Neural cell (in vitro differentiated cells): Measurements from ENCODE around the gene CAPN8. TPM values are rescaled to one million over a fixed set of nuclear protein-coding genes. Genes with fewer than 3 reads are reported as not detected.

ENCODE experiments used
- H2AFZ ChIP-seq: fragments of 200-600, 300-800 bp; sonication (generic), shearing (Covaris generic); 2 replicates; pipeline ENCODE4 v1.6.0; 2014; ENCODE audit warnings: low read depth, mild to moderate bottlenecking, antibody characterized with exemption, low read length, moderate library complexity
- H3F3A ChIP-seq: fragments of 200-600 bp; shearing (Covaris generic); 2 replicates; pipeline ENCODE4 v1.6.1; 2016; ENCODE audit warnings: mild to moderate bottlenecking, moderate library complexity, mixed read lengths, antibody characterized with exemption, low read length; ENCODE audit not compliant: insufficient read depth, poor library complexity, severe bottlenecking
- H3K27ac ChIP-seq: fragments of 200-600, 300-800 bp; sonication (generic), shearing (Covaris generic); 2 replicates; pipeline ENCODE4 v1.5.1; 2014; ENCODE audit warnings: mild to moderate bottlenecking, low read length, moderate library complexity
- H3K27me3 ChIP-seq: fragments of 300-800, 200-600 bp; sonication (generic), shearing (Covaris generic); 2 replicates; pipeline ENCODE4 v1.6.0; 2014; ENCODE audit warnings: mild to moderate bottlenecking, low read depth, low read length, moderate library complexity; ENCODE audit not compliant: insufficient read depth
- H3K36me3 ChIP-seq: fragments of 300-800, 200-600 bp; sonication (generic), shearing (Covaris generic); 2 replicates; pipeline ENCODE4 v1.5.1; 2014; ENCODE audit warnings: mild to moderate bottlenecking, antibody characterized with exemption, low read length, moderate library complexity; ENCODE audit not compliant: insufficient read depth
- H3K4me2 ChIP-seq: fragments of 300-800, 200-600 bp; sonication (generic), shearing (Covaris generic); 2 replicates; pipeline ENCODE4 v1.6.0; 2014; ENCODE audit warnings: mild to moderate bottlenecking, low read length
- H3K4me3 ChIP-seq: fragments of 300-800, 200-600 bp; sonication (generic), shearing (Covaris generic); 2 replicates; pipeline ENCODE4 v1.5.1; 2014; ENCODE audit warnings: mild to moderate bottlenecking, low read length, moderate library complexity
- H3K79me2 ChIP-seq: fragments of 200-600 bp; shearing (Covaris generic); replicated peaks from 2 replicates; pipeline ENCODE4 v1.6.0; 2014; ENCODE audit warnings: mild to moderate bottlenecking, low read length, moderate library complexity; ENCODE audit not compliant: insufficient read depth
- H3K9ac ChIP-seq: fragments of 300-800, 200-600 bp; sonication (generic), shearing (Covaris generic); 2 replicates; pipeline ENCODE4 v1.6.1; 2016; ENCODE audit warnings: mild to moderate bottlenecking, low read length, mixed read lengths
- H3K9me2 ChIP-seq: fragments of 200-600 bp; shearing (Covaris generic); 2 replicates; pipeline ENCODE4 v1.6.1; 2016; ENCODE audit warnings: mild to moderate bottlenecking, low read length, mixed read lengths; ENCODE audit not compliant: insufficient read depth
- H3K9me3 ChIP-seq: fragments of 200-600, 300-800 bp; sonication (generic), shearing (Covaris generic); 2 replicates; pipeline ENCODE4 v1.6.1; 2016; ENCODE audit warnings: mild to moderate bottlenecking, mixed run types, low read length, moderate library complexity, mixed read lengths
- H4K20me1 ChIP-seq: fragments of 200-600 bp; shearing (Covaris generic); 2 replicates; pipeline ENCODE4 v1.6.1; 2016; ENCODE audit warnings: mild to moderate bottlenecking, mixed run types; ENCODE audit not compliant: insufficient read depth
- EP300 ChIP-seq: fragments of 450-650 bp; conservative IDR thresholded peaks from 2 replicates; pipeline ENCODE4 v1.6.1; 2014; ENCODE audit warnings: antibody characterized with exemption, mild to moderate bottlenecking, moderate library complexity; ENCODE audit not compliant: poor library complexity, severe bottlenecking
- EZH2 ChIP-seq: fragments of 200-600, 300-800 bp; shearing (Covaris generic), sonication (generic); IDR thresholded peaks from 2 replicates; pipeline ENCODE4 v1.6.1; 2014; ENCODE audit warnings: antibody characterized with exemption, low read length, borderline replicate concordance, mild to moderate bottlenecking; ENCODE audit not compliant: insufficient read depth, poor library complexity, severe bottlenecking
- MXI1 ChIP-seq: fragments of 450-650 bp; conservative IDR thresholded peaks from 2 replicates; pipeline ENCODE4 v1.6.1; 2014; ENCODE audit warnings: antibody characterized with exemption, mild to moderate bottlenecking; ENCODE audit not compliant: poor library complexity, severe bottlenecking
- POLR2AphosphoS5 ChIP-seq: IDR thresholded peaks from 2 replicates; pipeline ENCODE4 v1.6.1; 2012
- RAD21 ChIP-seq: fragments of 450-650 bp; conservative IDR thresholded peaks from 2 replicates; pipeline ENCODE4 v1.6.1; 2014; ENCODE audit warnings: antibody characterized with exemption, mild to moderate bottlenecking, moderate library complexity
- SMC3 ChIP-seq: fragments of 450-650 bp; conservative IDR thresholded peaks from 2 replicates; pipeline ENCODE4 v1.6.1; 2014; ENCODE audit warnings: antibody characterized with exemption, mild to moderate bottlenecking, moderate library complexity; ENCODE audit not compliant: poor library complexity
- TAF1 ChIP-seq: IDR thresholded peaks from 2 replicates; pipeline ENCODE4 v1.6.1; 2012; ENCODE audit warnings: low read depth
- polyA plus RNA-seq: library from polyadenylated mRNA; depleted of rRNA; stranded (reverse); fragments of >200 nt; gene quantifications from 2 replicates; pipeline ENCODE4 v1.2.3, GENCODE V29; 2014
- TF ChIP-seq, protein P1 (sequence below): IDR thresholded peaks from 2 replicates; pipeline ENCODE4 v1.6.1; 2012; ENCODE audit warnings: borderline replicate concordance
- TF ChIP-seq, protein P2 (sequence below): fragments of 450-650 bp; IDR thresholded peaks from 2 replicates; pipeline ENCODE4 v1.5.1; 2014; ENCODE audit warnings: antibody characterized with exemption, mild to moderate bottlenecking, moderate library complexity; ENCODE audit not compliant: poor library complexity, severe bottlenecking

CAPN8 gene
- polyA plus RNA-seq, 1 donor from 2014 or later = not detected

DNA sequence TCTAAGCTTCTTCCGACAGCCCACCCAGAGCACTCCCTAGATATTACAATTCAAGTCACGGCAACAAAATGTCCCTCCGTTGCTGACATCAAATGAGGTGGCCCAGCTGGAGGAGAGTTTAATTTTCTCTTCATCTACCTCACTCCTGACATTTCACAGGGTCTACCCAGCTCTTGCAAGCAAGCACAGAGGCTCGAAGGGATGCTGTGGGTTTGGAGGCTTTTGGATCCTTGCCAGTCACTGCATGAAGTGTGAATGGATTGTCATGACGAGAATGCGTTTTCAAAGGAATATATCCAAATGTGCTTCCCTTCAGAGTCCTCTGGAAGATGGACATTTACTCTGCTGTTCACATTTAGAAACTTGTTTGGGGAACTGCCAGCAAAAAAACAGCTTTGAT lies 33.5 kb downstream of the CAPN8 start:
- no peak overlapping the region for H3K9ac ChIP-seq
- H3F3A ChIP-seq = no peaks in the 10 kb centered on the region
- H3K36me3 ChIP-seq = no peaks in the 10 kb centered on the region
- TF ChIP-seq EP300 (no peak), MXI1 (no peak), TAF1 (no peak), EZH2 (no peak), SMC3 (no peak), POLR2AphosphoS5 (no peak), RAD21 (no peak)
- TF ChIP-seq, protein P1, sequence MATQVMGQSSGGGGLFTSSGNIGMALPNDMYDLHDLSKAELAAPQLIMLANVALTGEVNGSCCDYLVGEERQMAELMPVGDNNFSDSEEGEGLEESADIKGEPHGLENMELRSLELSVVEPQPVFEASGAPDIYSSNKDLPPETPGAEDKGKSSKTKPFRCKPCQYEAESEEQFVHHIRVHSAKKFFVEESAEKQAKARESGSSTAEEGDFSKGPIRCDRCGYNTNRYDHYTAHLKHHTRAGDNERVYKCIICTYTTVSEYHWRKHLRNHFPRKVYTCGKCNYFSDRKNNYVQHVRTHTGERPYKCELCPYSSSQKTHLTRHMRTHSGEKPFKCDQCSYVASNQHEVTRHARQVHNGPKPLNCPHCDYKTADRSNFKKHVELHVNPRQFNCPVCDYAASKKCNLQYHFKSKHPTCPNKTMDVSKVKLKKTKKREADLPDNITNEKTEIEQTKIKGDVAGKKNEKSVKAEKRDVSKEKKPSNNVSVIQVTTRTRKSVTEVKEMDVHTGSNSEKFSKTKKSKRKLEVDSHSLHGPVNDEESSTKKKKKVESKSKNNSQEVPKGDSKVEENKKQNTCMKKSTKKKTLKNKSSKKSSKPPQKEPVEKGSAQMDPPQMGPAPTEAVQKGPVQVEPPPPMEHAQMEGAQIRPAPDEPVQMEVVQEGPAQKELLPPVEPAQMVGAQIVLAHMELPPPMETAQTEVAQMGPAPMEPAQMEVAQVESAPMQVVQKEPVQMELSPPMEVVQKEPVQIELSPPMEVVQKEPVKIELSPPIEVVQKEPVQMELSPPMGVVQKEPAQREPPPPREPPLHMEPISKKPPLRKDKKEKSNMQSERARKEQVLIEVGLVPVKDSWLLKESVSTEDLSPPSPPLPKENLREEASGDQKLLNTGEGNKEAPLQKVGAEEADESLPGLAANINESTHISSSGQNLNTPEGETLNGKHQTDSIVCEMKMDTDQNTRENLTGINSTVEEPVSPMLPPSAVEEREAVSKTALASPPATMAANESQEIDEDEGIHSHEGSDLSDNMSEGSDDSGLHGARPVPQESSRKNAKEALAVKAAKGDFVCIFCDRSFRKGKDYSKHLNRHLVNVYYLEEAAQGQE = no peak
- TF ChIP-seq, protein P2, sequence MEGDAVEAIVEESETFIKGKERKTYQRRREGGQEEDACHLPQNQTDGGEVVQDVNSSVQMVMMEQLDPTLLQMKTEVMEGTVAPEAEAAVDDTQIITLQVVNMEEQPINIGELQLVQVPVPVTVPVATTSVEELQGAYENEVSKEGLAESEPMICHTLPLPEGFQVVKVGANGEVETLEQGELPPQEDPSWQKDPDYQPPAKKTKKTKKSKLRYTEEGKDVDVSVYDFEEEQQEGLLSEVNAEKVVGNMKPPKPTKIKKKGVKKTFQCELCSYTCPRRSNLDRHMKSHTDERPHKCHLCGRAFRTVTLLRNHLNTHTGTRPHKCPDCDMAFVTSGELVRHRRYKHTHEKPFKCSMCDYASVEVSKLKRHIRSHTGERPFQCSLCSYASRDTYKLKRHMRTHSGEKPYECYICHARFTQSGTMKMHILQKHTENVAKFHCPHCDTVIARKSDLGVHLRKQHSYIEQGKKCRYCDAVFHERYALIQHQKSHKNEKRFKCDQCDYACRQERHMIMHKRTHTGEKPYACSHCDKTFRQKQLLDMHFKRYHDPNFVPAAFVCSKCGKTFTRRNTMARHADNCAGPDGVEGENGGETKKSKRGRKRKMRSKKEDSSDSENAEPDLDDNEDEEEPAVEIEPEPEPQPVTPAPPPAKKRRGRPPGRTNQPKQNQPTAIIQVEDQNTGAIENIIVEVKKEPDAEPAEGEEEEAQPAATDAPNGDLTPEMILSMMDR = no peak
- H3K9me3 ChIP-seq = no peaks in the 10 kb centered on the region
- no peak overlapping the region for H3K4me2 ChIP-seq
- H3K79me2 ChIP-seq = no peaks in the 10 kb centered on the region
- no peaks in the 10 kb centered on the region for H3K9me2 ChIP-seq
- H4K20me1 ChIP-seq = no peaks in the 10 kb centered on the region
- no peak overlapping the region for H3K27ac ChIP-seq
- H3K4me3 ChIP-seq = no peak overlapping the region
- no peaks in the 10 kb centered on the region for H3K27me3 ChIP-seq
- H2AFZ ChIP-seq = no peak overlapping the region

DNA sequence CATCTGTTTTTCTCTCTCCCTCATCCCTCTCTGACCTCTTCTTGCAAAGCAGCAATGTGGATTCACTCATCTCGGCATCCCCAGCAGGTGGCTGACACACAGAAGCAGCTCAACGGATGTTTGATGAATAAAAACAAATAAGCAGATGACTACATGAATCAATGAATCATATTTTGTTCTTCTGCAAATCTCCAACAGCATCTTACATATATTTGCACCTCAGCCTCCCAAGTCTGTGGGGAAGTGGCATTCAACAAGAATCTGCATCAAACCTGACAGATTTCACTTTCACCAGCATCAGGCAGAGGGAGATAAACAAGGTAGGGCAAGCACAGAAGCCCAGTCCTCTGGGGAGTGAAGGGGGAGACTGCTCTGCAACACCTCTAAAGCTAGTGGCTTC lies 34.0 kb downstream of the CAPN8 start:
- H3K79me2 ChIP-seq = no peaks in the 10 kb centered on the region
- H3F3A ChIP-seq = no peaks in the 10 kb centered on the region
- H4K20me1 ChIP-seq = no peaks in the 10 kb centered on the region
- TF ChIP-seq SMC3 (no peak), TAF1 (no peak), POLR2AphosphoS5 (no peak), MXI1 (no peak), EP300 (no peak), RAD21 (no peak), EZH2 (no peak)
- TF ChIP-seq, protein P2 = no peak
- TF ChIP-seq, protein P1 = no peak
- H3K9ac ChIP-seq = no peak overlapping the region
- H3K27ac ChIP-seq = no peak overlapping the region
- no peaks in the 10 kb centered on the region for H3K9me2 ChIP-seq
- no peaks in the 10 kb centered on the region for H3K27me3 ChIP-seq
- no peak overlapping the region for H3K4me2 ChIP-seq
- no peaks in the 10 kb centered on the region for H3K9me3 ChIP-seq
- H3K4me3 ChIP-seq = peak overlapping the region; percentile 2
- no peaks in the 10 kb centered on the region for H3K36me3 ChIP-seq
- no peak overlapping the region for H2AFZ ChIP-seq
